GM19025 (cell line): ENCODE data around the gene DCST1.

Source experiments
- ATAC-seq: cut with Tn5 transposase; IDR thresholded peaks from one replicate; pipeline ENCODE4 v1.9.1; 2021; ENCODE audit warnings: mild to moderate bottlenecking, low read depth, moderate library complexity; ENCODE audit not compliant: unreplicated experiment

Gene DCST1

GRCh38 chr1:155070158-155070621, 36.6 kb downstream of the DCST1 start:
- ATAC-seq = no peak

GRCh38 chr1:155070721-155071569, 37.3 kb downstream of the DCST1 start:
- ATAC-seq = no peak

GRCh38 chr1:155071701-155072100, 38.1 kb downstream of the DCST1 start:
- no peak for ATAC-seq

GRCh38 chr1:155072531-155073289, 39.1 kb downstream of the DCST1 start:
- ATAC-seq = no peak

- no peak for ATAC-seq
These were observed 40.0 kb downstream of the DCST1 start for GRCh38 chr1:155073377-155074242.

- ATAC-seq = no peak
These were observed 41.9 kb downstream of the DCST1 start for GRCh38 chr1:155075535-155075934.

GRCh38 chr1:155076371-155076770, 42.7 kb downstream of the DCST1 start:
- ATAC-seq = no peak

- ATAC-seq = no peak
These were observed 43.7 kb downstream of the DCST1 start for GRCh38 chr1:155077346-155077745.

GRCh38 chr1:155077758-155078445, 44.3 kb downstream of the DCST1 start:
- no peak for ATAC-seq

- ATAC-seq = no peak
These were observed 45.0 kb downstream of the DCST1 start, which contains the start of gene EFNA3 for GRCh38 chr1:155078469-155079209. Gene EFNA3, plus strand, starts transcription at chr1:155078837. Its CDS starts 105 bp downstream, at chr1:155078942.

GRCh38 chr1:155079210-155079486, 45.5 kb downstream of the DCST1 start:
- no peak for ATAC-seq

- no peak for ATAC-seq
These were observed 46.1 kb downstream of the DCST1 start for GRCh38 chr1:155079487-155080311.

- ATAC-seq = no peak
These were observed 46.9 kb downstream of the DCST1 start for GRCh38 chr1:155080312-155081228.

- no peak for ATAC-seq
These were observed 48.1 kb downstream of the DCST1 start for GRCh38 chr1:155081472-155082300.

GRCh38 chr1:155082301-155083051, 48.9 kb downstream of the DCST1 start:
- no peak for ATAC-seq

- no peak for ATAC-seq
These were observed 49.5 kb downstream of the DCST1 start for GRCh38 chr1:155083052-155083541.
